DMS 273 (cell line): ENCODE results near the gene STPG3.

Experiments
- DNase-seq: peaks from one replicate; lab custom pipeline; 2025; ENCODE audit not compliant: unreplicated experiment; lab: John Stamatoyannopoulos, UW

The STPG3 gene

GRCh38 chr9:137299938-137300337 is 48.9 kb downstream of the STPG3 start:
- no peak for DNase-seq

GRCh38 chr9:137300567-137301080 is 49.5 kb downstream of the STPG3 start:
- peak; percentile 74 for DNase-seq

- DNase-seq, result peak; percentile 84
Measured at GRCh38 chr9:137301081-137301947, 50.2 kb downstream of the STPG3 start.

GRCh38 chr9:137302118-137302448 is 51.0 kb downstream of the STPG3 start, which contains the start of gene NRARP:
TSS of gene NRARP (minus strand) at chr9:137302271. CDS start at chr9:137301928, 343 bp downstream.
- peak; percentile 92 for DNase-seq

GRCh38 chr9:137302449-137303150 is 51.5 kb downstream of the STPG3 start:
- no peak for DNase-seq
